HEK293 (cell line): Measurements from ENCODE around the gene CD59.

Source experiments
- CTCF ChIA-PET: fragments of 350-600 bp; formaldehyde crosslinking; extraction: SDS; loops from one replicate; lab custom pipeline; 2021; ENCODE audit warnings: antibody characterized with exemption; lab: Yijun Ruan, JAX
- POLR2A ChIA-PET: fragments of 300-600 bp; formaldehyde crosslinking; extraction: SDS; loops from one replicate; lab custom pipeline; 2020; ENCODE audit warnings: antibody characterized with exemption, inconsistent platforms; lab: Yijun Ruan, JAX
- H3K27ac ChIP-seq: fragments of 200-500 bp; sonication (Bioruptor generic); 2 replicates; pipeline ENCODE4 v1.5.1; 2014; ENCODE audit warnings: low read depth, low read length, control low read depth, inconsistent platforms; ENCODE audit errors: extremely low read depth
- H3K36me3 ChIP-seq, 2 experiments: fragments of 200-500 bp in 1 of 2; sonication (Bioruptor generic) in 1 of 2; 1 replicate in 1 of 2; 2 replicates in 1 of 2; pipeline ENCODE4 v1.5.1; 2014 to 2017; ENCODE audit warnings: inconsistent platforms in 2 of 2, low read length in 2 of 2; ENCODE audit not compliant: control insufficient read depth in 2 of 2, insufficient read depth in 1 of 2
- H3K4me1 ChIP-seq: fragments of 200-500 bp; sonication (Bioruptor generic); 2 replicates; pipeline ENCODE4 v1.5.1; 2014; ENCODE audit warnings: mild to moderate bottlenecking, low read length, inconsistent platforms; ENCODE audit not compliant: control insufficient read depth, insufficient read depth
- H3K4me3 ChIP-seq: 2 replicates; pipeline ENCODE4 v1.5.1; 2011; ENCODE audit warnings: low read depth, mild to moderate bottlenecking, control low read depth, low read length, moderate library complexity
- H3K9me3 ChIP-seq: fragments of 200-500 bp; sonication (Bioruptor generic); 2 replicates; pipeline ENCODE4 v1.5.1; 2014; ENCODE audit warnings: low read depth, low read length, inconsistent platforms; ENCODE audit not compliant: control insufficient read depth, insufficient read depth
- ELK4 ChIP-seq: IDR thresholded peaks from 2 replicates; pipeline ENCODE4 v1.6.1; 2011; ENCODE audit warnings: mild to moderate bottlenecking, low read depth, low read length, borderline replicate concordance
- HOXC10 ChIP-seq: sonication (generic); formaldehyde crosslinking; IDR thresholded peaks from 2 replicates; pipeline ENCODE4 v1.8.1; 2023; ENCODE audit warnings: mild to moderate bottlenecking, missing genetic modification reagents
- KLF8 ChIP-seq: fragments of 450-650 bp; formaldehyde crosslinking; IDR thresholded peaks from 2 replicates; pipeline ENCODE4 v1.5.1; 2016; ENCODE audit warnings: missing biosample characterization, missing genetic modification characterization
- REPIN1 ChIP-seq: fragments of 450-650 bp; formaldehyde crosslinking; IDR thresholded peaks from 2 replicates; pipeline ENCODE4 v1.5.1; 2017; ENCODE audit warnings: missing biosample characterization, missing genetic modification characterization, low read depth
- REST ChIP-seq: fragments of 450-650 bp; formaldehyde crosslinking; IDR thresholded peaks from 2 replicates; pipeline ENCODE4 v1.5.1; 2016; ENCODE audit warnings: missing biosample characterization, missing genetic modification characterization
- SP3 ChIP-seq: fragments of 450-650 bp; formaldehyde crosslinking; IDR thresholded peaks from 2 replicates; pipeline ENCODE4 v1.5.1; 2016; ENCODE audit warnings: missing biosample characterization, missing genetic modification characterization
- TRIM28 ChIP-seq: IDR thresholded peaks from 2 replicates; pipeline ENCODE4 v1.6.1; 2011; ENCODE audit warnings: low read length, control low read depth, borderline replicate concordance
- ZEB2 ChIP-seq: fragments of 450-650 bp; formaldehyde crosslinking; IDR thresholded peaks from 2 replicates; pipeline ENCODE4 v1.5.1; 2016; ENCODE audit warnings: missing biosample characterization, missing genetic modification characterization
- ZFP41 ChIP-seq: fragments of 450-650 bp; formaldehyde crosslinking; IDR thresholded peaks from 2 replicates; pipeline ENCODE4 v1.5.1; 2016; ENCODE audit warnings: missing biosample characterization, missing genetic modification characterization, borderline replicate concordance
- ZIC2 ChIP-seq: fragments of 450-650 bp; formaldehyde crosslinking; IDR thresholded peaks from 2 replicates; pipeline ENCODE4 v1.5.1; 2016; ENCODE audit warnings: missing biosample characterization, missing genetic modification characterization
- ZNF121 ChIP-seq: fragments of 450-650 bp; formaldehyde crosslinking; IDR thresholded peaks from 2 replicates; pipeline ENCODE4 v1.5.1; 2016; ENCODE audit warnings: missing biosample characterization, missing genetic modification characterization
- ZNF132 ChIP-seq: fragments of 450-650 bp; formaldehyde crosslinking; IDR thresholded peaks from 2 replicates; pipeline ENCODE4 v1.5.1; 2017; ENCODE audit warnings: missing biosample characterization, missing genetic modification characterization, borderline replicate concordance
- ZNF2 ChIP-seq: fragments of 450-650 bp; formaldehyde crosslinking; IDR thresholded peaks from 2 replicates; pipeline ENCODE4 v1.5.1; 2016; ENCODE audit warnings: missing biosample characterization, missing genetic modification characterization
- ZNF26 ChIP-seq: fragments of 450-650 bp; formaldehyde crosslinking; IDR thresholded peaks from 2 replicates; pipeline ENCODE4 v1.5.1; 2016; ENCODE audit warnings: missing biosample characterization, missing genetic modification characterization
- ZNF341 ChIP-seq: fragments of 450-650 bp; formaldehyde crosslinking; IDR thresholded peaks from 2 replicates; pipeline ENCODE4; 2016; ENCODE audit warnings: low read depth, missing biosample characterization, missing genetic modification characterization
- ZNF350 ChIP-seq: fragments of 450-650 bp; formaldehyde crosslinking; IDR thresholded peaks from 2 replicates; pipeline ENCODE4 v1.5.0; 2017; ENCODE audit warnings: missing biosample characterization, mild to moderate bottlenecking, missing genetic modification characterization
- ZNF404 ChIP-seq: fragments of 450-650 bp; formaldehyde crosslinking; IDR thresholded peaks from 2 replicates; pipeline ENCODE4 v1.5.1; 2017; ENCODE audit warnings: missing biosample characterization, missing genetic modification characterization
- ZNF600 ChIP-seq: fragments of 450-650 bp; formaldehyde crosslinking; IDR thresholded peaks from 2 replicates; pipeline ENCODE4 v1.5.1; 2016; ENCODE audit warnings: missing biosample characterization, missing genetic modification characterization
- ZNF626 ChIP-seq: fragments of 450-650 bp; sonication (Bioruptor Pico); formaldehyde crosslinking; IDR thresholded peaks from 2 replicates; pipeline ENCODE4 v1.5.1; 2018; ENCODE audit warnings: missing biosample characterization, missing genetic modification characterization, inconsistent platforms
- TF ChIP-seq, protein P1 (sequence below): fragments of 450-650 bp; formaldehyde crosslinking; IDR thresholded peaks from 2 replicates; pipeline ENCODE4 v1.5.1; 2016; ENCODE audit warnings: missing biosample characterization, missing genetic modification characterization, borderline replicate concordance
- TF ChIP-seq, protein P2 (sequence below): fragments of 450-650 bp; formaldehyde crosslinking; IDR thresholded peaks from 2 replicates; pipeline ENCODE4 v1.5.1; 2017; ENCODE audit warnings: missing biosample characterization, missing genetic modification characterization

The CD59 gene

DNA sequence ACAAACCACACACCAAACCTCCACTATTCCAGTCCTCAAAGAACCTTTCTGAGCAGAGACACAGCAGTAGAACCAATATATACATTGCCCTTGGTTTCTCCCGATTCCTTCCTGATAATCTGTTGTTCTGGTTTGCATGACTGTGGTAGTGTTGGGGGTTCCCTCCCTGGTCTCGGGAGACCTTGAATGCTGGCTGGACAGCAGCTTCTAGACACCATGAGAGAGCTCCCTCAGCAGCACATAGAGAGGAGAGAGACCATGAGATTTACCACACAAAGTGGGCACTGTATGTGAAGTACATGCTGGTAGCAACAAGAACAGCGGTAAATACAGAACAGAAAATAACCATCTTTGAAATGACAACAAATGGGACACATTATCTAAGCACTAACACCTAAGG, 38.2 kb downstream of the CD59 start:
- Histone ChIP-seq H3K9me3 (no peaks in the 10 kb centered on the region), H3K36me3 (no peaks in the 10 kb centered on the region), H3K4me3 (no peak overlapping the region), H3K4me1 (no peaks in the 10 kb centered on the region), H3K27ac (no peak overlapping the region)
- no peak for TF ChIP-seq ZNF404 (tag by site-specific recombination)
- TF ChIP-seq REPIN1 (tag by site-specific recombination), result no peak
- peak; percentile 68 for TF ChIP-seq REST (tag by site-specific recombination)
- TF ChIP-seq ZNF600 (tag by site-specific recombination), result no peak
- TF ChIP-seq, protein P1, sequence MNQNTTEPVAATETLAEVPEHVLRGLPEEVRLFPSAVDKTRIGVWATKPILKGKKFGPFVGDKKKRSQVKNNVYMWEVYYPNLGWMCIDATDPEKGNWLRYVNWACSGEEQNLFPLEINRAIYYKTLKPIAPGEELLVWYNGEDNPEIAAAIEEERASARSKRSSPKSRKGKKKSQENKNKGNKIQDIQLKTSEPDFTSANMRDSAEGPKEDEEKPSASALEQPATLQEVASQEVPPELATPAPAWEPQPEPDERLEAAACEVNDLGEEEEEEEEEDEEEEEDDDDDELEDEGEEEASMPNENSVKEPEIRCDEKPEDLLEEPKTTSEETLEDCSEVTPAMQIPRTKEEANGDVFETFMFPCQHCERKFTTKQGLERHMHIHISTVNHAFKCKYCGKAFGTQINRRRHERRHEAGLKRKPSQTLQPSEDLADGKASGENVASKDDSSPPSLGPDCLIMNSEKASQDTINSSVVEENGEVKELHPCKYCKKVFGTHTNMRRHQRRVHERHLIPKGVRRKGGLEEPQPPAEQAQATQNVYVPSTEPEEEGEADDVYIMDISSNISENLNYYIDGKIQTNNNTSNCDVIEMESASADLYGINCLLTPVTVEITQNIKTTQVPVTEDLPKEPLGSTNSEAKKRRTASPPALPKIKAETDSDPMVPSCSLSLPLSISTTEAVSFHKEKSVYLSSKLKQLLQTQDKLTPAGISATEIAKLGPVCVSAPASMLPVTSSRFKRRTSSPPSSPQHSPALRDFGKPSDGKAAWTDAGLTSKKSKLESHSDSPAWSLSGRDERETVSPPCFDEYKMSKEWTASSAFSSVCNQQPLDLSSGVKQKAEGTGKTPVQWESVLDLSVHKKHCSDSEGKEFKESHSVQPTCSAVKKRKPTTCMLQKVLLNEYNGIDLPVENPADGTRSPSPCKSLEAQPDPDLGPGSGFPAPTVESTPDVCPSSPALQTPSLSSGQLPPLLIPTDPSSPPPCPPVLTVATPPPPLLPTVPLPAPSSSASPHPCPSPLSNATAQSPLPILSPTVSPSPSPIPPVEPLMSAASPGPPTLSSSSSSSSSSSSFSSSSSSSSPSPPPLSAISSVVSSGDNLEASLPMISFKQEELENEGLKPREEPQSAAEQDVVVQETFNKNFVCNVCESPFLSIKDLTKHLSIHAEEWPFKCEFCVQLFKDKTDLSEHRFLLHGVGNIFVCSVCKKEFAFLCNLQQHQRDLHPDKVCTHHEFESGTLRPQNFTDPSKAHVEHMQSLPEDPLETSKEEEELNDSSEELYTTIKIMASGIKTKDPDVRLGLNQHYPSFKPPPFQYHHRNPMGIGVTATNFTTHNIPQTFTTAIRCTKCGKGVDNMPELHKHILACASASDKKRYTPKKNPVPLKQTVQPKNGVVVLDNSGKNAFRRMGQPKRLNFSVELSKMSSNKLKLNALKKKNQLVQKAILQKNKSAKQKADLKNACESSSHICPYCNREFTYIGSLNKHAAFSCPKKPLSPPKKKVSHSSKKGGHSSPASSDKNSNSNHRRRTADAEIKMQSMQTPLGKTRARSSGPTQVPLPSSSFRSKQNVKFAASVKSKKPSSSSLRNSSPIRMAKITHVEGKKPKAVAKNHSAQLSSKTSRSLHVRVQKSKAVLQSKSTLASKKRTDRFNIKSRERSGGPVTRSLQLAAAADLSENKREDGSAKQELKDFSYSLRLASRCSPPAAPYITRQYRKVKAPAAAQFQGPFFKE (tag by site-specific recombination), result no peak
- CTCF ChIA-PET, result interaction anchor here (0.5 to 0.6 kb wide), 2 partner anchors 38 to 336 kb away, joined by 3 read pairs; partner anchors contain the start of gene CD59
- POLR2A ChIA-PET, result no interaction called here

DNA sequence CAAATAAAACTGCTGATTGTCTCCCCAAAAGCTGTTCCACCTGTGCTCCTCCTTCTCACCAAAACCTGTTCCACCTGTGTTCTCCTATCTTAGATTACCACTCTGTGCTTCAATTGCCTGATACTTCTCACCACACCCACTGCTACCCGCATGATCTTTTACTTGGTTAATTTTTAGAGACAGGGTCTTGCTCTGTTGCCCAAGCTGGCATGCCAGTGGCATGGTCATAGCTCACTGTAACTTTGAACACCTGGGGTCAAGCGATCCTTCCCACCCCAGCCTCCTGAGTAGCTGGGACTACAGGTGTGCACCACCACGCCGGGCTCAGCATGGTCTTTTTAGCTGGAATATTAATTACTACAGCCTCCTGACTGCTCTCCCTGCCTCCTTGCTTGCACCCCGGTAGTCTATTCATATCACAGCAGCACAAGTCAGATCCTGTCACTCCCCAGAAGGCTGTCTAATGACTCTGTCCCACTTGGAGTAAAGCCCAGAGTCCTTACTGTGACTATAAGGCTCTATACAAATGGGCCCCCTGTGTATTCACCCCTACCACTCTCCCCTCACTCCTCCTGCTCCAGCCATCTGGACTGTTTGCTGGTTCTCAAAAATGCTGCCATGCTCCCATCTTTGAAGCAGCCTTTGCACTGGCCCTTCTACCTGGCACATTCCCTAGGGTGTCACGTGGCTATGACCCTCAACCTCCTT, 39.1 kb downstream of the CD59 start:
- Histone ChIP-seq H3K27ac (no peak overlapping the region), H3K4me1 (peaks cover 2% of the 10 kb centered on the region; the same call in 1 of the 2 replicates), H3K9me3 (no peaks in the 10 kb centered on the region), H3K4me3 (no peak overlapping the region), H3K36me3 (no peaks in the 10 kb centered on the region)
- POLR2A ChIA-PET, result no interaction called here
- CTCF ChIA-PET, result interaction anchor here (0.6 kb wide), 1 partner anchor 39 kb away, joined by 4 read pairs; the partner anchor contains the start of gene CD59
- TF ChIP-seq SP3 (tag by site-specific recombination), result no peak
- no peak for TF ChIP-seq TRIM28
- TF ChIP-seq, protein P2, sequence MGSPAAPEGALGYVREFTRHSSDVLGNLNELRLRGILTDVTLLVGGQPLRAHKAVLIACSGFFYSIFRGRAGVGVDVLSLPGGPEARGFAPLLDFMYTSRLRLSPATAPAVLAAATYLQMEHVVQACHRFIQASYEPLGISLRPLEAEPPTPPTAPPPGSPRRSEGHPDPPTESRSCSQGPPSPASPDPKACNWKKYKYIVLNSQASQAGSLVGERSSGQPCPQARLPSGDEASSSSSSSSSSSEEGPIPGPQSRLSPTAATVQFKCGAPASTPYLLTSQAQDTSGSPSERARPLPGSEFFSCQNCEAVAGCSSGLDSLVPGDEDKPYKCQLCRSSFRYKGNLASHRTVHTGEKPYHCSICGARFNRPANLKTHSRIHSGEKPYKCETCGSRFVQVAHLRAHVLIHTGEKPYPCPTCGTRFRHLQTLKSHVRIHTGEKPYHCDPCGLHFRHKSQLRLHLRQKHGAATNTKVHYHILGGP, result no peak
- TF ChIP-seq ELK4, result no peak
- TF ChIP-seq ZFP41 (tag by site-specific recombination), result no peak
- no peak for TF ChIP-seq ZNF26 (tag by site-specific recombination)
- no peak for TF ChIP-seq ZNF132 (tag by site-specific recombination)
- TF ChIP-seq ZNF626 (tag by site-specific recombination), result no peak
- TF ChIP-seq HOXC10 (CRISPR knock-in tag), result no peak
- TF ChIP-seq KLF8 (tag by site-specific recombination), result no peak
- TF ChIP-seq ZNF341, result peak; percentile 35
- TF ChIP-seq ZNF2 (tag by site-specific recombination), result no peak
- TF ChIP-seq ZNF121 (tag by site-specific recombination), result 0 out of 2 replicates have a peak, but pooled peaks have one; percentile 34
- TF ChIP-seq ZEB2, result no peak
- peak; percentile 76 for TF ChIP-seq ZIC2 (tag by site-specific recombination)
- no peak for TF ChIP-seq ZNF350 (tag by site-specific recombination)
